Upper lobe of left lung (tissue), 6 donors: ENCODE data around the gene C5AR2. TPM values are rescaled to one million over a fixed set of nuclear protein-coding genes. Genes with fewer than 3 reads are reported as not detected.

Experiments used
- ATAC-seq, 2 donors: fragments of 200-7000 bp; cut with Tn5 transposase; one replicate each; pipeline ENCODE4 v1.9.1; 2022; ENCODE audit warnings: mild to moderate bottlenecking in 2 of 2, moderate library complexity in 2 of 2; ENCODE audit not compliant: low FRiP score in 2 of 2
- DNase-seq, 2 donors: peaks; one replicate each; pipeline ENCODE4 v3.0.0-alpha.2; 2019 to 2020
- H3K27ac ChIP-seq, 4 donors: fragments of 200-600 bp; sonication (generic); one replicate each; pipeline ENCODE4 v1.5.1; 2016 to 2019
- H3K27me3 ChIP-seq, 4 donors: fragments of 200-600 bp; sonication (generic); one replicate each; pipeline ENCODE4 v1.5.1; 2017 to 2019
- H3K36me3 ChIP-seq, 4 donors: fragments of 200-600 bp; sonication (generic); one replicate each; pipeline ENCODE4 v1.5.1; 2016 to 2019
- H3K4me1 ChIP-seq, 4 donors: fragments of 200-600 bp; sonication (generic); one replicate each; pipeline ENCODE4 v1.5.1; 2018 to 2019
- H3K4me3 ChIP-seq, 4 donors: fragments of 200-600 bp; sonication (generic); one replicate each; pipeline ENCODE4 v1.5.1; 2017 to 2019; ENCODE audit warnings: mild to moderate bottlenecking in 2 of 4, moderate library complexity in 1 of 4
- H3K9me3 ChIP-seq, 4 donors: fragments of 200-600 bp; sonication (generic); one replicate each; pipeline ENCODE4 v1.5.1; 2018 to 2019
- EP300 ChIP-seq, 4 donors: sonication (generic); formaldehyde crosslinking; IDR thresholded peaks; one replicate each; pipeline ENCODE4 v1.5.1; 2017; ENCODE audit warnings: antibody characterized with exemption in 4 of 4, control low read depth in 2 of 4
- POLR2A ChIP-seq, 4 donors: fragments of 450-650 bp; IDR thresholded peaks; one replicate each; pipeline ENCODE4 v1.5.1; 2016 to 2017; ENCODE audit warnings: antibody characterized with exemption in 4 of 4, mild to moderate bottlenecking in 2 of 4
- POLR2AphosphoS5 ChIP-seq, 2 donors: sonication (generic); formaldehyde crosslinking; IDR thresholded peaks; one replicate each; pipeline ENCODE4 v1.5.1; 2017; ENCODE audit warnings: antibody characterized with exemption in 2 of 2
- WGBS, 2 donors: methylation state at CpG; one replicate each; pipeline ENCODE4 v1.1.5; 2017 to 2018; 5-methylcytosine and 5-hydroxymethylcytosine counted together
- total RNA-seq, 6 donors: library from RNA; depleted of rRNA in 4 of 6; stranded (reverse); fragments of >200 nt in 4 of 6; gene quantifications; one replicate each; pipeline versions ENCODE4 v1.1.0 to v1.2.1, GENCODE V29; 2016 to 2021
- TF ChIP-seq, protein P1 (sequence below), 6 experiments: fragments of 450-650 bp in 4 of 6; fragments of 200-600 bp in 2 of 6; sonication (generic) in 2 of 6; IDR thresholded peaks; one replicate each; pipeline ENCODE4 v1.5.1; 2016 to 2019; ENCODE audit warnings: antibody characterized with exemption in 6 of 6
- donor health status: DM: no; HTN: no; CAD: no; lungs with moderate emphysema.
- donor health status: DM: no; HTN: yes; CAD: no; lungs with severe emphysema.

The C5AR2 gene
- total RNA-seq, 6 donors from 2014 or later, result 3.8 to 22.9 (median 10.0) TPM

DNA sequence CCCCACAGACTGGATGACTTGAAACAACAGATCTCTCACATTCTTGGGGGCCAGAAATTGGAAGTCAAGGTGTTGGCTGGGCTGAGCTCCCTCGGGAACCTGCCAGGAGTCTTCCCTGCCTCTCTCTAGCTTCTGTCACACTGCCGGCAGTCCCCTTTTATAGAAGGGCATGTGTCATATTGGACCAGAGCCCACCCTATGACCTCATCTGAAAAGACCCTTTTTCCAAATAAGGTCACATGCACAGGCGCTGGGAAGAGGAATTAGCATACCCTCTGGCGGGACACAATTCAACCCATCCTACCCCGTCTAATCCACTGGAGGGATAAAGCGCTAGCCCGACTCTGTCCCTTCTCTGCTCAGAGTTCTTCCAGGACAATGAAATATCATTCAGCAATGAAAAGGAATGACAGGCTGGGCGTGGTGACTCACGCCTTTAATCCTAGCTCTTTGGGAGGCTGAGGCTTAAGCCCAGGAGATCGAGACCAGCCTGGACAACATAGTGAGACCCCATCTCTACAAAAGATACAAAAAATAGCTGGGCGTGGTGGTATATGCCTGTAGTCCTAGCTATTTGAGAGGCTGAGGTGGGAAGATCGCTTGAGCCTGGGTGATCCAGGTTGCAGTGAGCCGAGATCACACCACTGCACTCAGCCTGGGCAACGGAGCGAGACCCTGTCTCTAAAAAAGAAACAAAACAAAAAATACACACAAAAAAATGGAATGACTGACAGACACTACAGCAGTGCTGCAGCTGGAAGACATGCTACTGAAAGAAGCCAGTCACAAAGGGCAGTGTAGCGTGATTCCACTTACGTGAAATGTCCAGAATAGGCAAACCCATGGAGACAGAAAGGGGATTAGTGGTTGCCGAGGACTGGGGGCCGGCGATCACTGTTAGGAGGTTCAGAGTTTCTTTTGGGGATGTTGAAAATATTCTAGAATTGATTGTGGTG is 58.8 kb downstream of the C5AR2 start:
- Histone ChIP-seq H3K9me3 (no peaks in the 10 kb centered on the region), H3K4me3 (no peak overlapping the region), H3K27me3 (no peaks in the 10 kb centered on the region), H3K36me3 (no peaks in the 10 kb centered on the region), H3K27ac (peak overlapping the region; percentile 41 to 88 (median 73)), H3K4me1 (peaks cover 0 to 5% (median 2%) of the 10 kb centered on the region in 4 donors)
- DNase-seq (no peak), ATAC-seq (no peak)
- TF ChIP-seq EP300 (IDR thresholded peaks at IDR 0.05), result no peak
- no peak for TF ChIP-seq POLR2AphosphoS5 (IDR thresholded peaks at IDR 0.05)
- TF ChIP-seq, protein P1, sequence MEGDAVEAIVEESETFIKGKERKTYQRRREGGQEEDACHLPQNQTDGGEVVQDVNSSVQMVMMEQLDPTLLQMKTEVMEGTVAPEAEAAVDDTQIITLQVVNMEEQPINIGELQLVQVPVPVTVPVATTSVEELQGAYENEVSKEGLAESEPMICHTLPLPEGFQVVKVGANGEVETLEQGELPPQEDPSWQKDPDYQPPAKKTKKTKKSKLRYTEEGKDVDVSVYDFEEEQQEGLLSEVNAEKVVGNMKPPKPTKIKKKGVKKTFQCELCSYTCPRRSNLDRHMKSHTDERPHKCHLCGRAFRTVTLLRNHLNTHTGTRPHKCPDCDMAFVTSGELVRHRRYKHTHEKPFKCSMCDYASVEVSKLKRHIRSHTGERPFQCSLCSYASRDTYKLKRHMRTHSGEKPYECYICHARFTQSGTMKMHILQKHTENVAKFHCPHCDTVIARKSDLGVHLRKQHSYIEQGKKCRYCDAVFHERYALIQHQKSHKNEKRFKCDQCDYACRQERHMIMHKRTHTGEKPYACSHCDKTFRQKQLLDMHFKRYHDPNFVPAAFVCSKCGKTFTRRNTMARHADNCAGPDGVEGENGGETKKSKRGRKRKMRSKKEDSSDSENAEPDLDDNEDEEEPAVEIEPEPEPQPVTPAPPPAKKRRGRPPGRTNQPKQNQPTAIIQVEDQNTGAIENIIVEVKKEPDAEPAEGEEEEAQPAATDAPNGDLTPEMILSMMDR (IDR thresholded peaks at IDR 0.05), result no peak
- no peak for TF ChIP-seq POLR2A (IDR thresholded peaks at IDR 0.05)
- WGBS, 2 donors, result 80 to 81% methylated on average over 20 of the region's 20 CpGs

DNA sequence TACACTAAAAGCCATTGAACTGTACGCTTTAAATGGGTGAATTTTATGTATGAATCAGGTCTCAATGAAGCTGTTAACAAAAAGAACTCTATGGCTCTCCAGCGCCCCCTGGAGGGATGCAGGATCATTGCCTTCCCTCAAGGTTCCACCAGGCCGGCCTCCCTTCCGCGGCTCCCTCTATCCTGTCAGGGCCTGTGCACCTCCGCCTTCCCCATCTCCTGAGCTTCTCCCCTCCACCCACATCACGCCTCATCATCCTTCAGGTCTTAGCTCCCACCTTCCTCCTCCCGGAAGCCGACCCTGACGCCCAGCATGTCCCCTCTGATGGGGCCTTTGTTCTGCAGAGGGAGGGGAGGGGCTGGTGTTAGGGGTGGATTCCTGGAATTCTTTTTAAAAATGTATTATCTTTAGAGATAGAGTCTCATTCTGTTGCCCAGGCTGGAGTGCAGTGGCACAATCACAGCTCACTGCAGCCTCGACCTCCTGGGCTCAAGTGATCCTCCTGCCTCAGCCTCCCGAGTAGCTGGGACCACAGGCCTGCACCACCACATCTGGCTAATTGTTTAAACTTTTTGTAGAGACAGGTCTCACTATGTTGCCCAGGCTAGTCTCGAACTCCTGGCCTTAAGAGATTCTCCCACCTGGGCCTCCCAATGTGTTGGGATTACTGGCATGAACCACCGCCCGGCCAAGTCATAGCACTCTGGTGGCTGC is 59.7 kb downstream of the C5AR2 start:
- Histone ChIP-seq H3K27me3 (no peaks in the 10 kb centered on the region), H3K27ac (no peak overlapping the region), H3K4me1 (peaks cover 0 to 5% (median 2%) of the 10 kb centered on the region in 4 donors), H3K9me3 (no peaks in the 10 kb centered on the region), H3K4me3 (no peak overlapping the region), H3K36me3 (no peaks in the 10 kb centered on the region)
- TF ChIP-seq EP300 (IDR thresholded peaks at IDR 0.05), result no peak
- TF ChIP-seq, protein P1 (IDR thresholded peaks at IDR 0.05), result peak; percentile 77 to 88 (median 84)
- WGBS, 2 donors, result 35 to 36% methylated on average over 15 of the region's 15 CpGs
- DNase-seq (peak in 1 of 2 donors; percentile 84), ATAC-seq (peak; percentile 84 to 90)

Other genes with a start within 250 kb of the C5AR2 start
- 10 to 100 TPM; 28.6 to 57.6 (median 44.1) TPM for gene ZC3H4, start 218.4 kb upstream of the C5AR2 start, total RNA-seq
- 10 to 100 TPM; 31.1 to 61.2 (median 55.3) TPM for gene SAE1, start 201.3 kb upstream of the C5AR2 start, total RNA-seq
- gene BBC3, start 101.0 kb upstream of the C5AR2 start, total RNA-seq, result 10 to 100 TPM in 4 of 6 donors, 1 to 10 TPM in 2; 7.4 to 29.3 (median 15.9) TPM
- 10 to 100 TPM; 18.2 to 91.1 (median 35.0) TPM for gene CCDC9, start 75.7 kb upstream of the C5AR2 start, total RNA-seq
- gene INAFM1, start 57.3 kb upstream of the C5AR2 start, total RNA-seq, result 10 to 100 TPM in 4 of 6 donors, 1 to 10 TPM in 1, under 1 TPM in 1; 0.59 to 28.3 (median 22.4) TPM
- gene C5AR1, start 22.3 kb upstream of the C5AR2 start, total RNA-seq, result 10 to 100 TPM; 20.3 to 87.3 (median 45.1) TPM
- 10 to 100 TPM in 5 of 6 donors, 1 to 10 TPM in 1; 8.4 to 80.7 (median 19.4) TPM for gene DHX34, start 17.1 kb downstream of the C5AR2 start, total RNA-seq
- gene MEIS3, start 87.4 kb downstream of the C5AR2 start, total RNA-seq, result 1 to 10 TPM in 5 of 6 donors, not detected in 1; 1.7 to 7.1 (median 3.8) TPM
- under 1 TPM in 3 of 6 donors, not detected in 3; 0.11 to 0.64 (median 0.15) TPM for gene SLC8A2, start 139.7 kb downstream of the C5AR2 start, total RNA-seq
- 10 to 100 TPM in 2 of 6 donors, 1 to 10 TPM in 4; 3.5 to 15.8 (median 7.4) TPM for gene KPTN, start 152.0 kb downstream of the C5AR2 start, total RNA-seq
- 100 to 1,000 TPM; 107 to 183 (median 152) TPM for gene NAPA, start 182.9 kb downstream of the C5AR2 start, total RNA-seq
- 1 to 10 TPM in 1 of 6 donors, under 1 TPM in 5; 0.20 to 2.1 (median 0.42) TPM for gene ZNF541, start 241.0 kb downstream of the C5AR2 start, total RNA-seq